SH-SY5Y (cell line): Measurements from ENCODE around the gene FRMD4A.

Source experiments
- GATA2 ChIP-seq: IDR thresholded peaks from 2 replicates; pipeline ENCODE4 v1.6.1; 2011; ENCODE audit warnings: mild to moderate bottlenecking, low read depth, low read length
- GATA3 ChIP-seq: IDR thresholded peaks from 2 replicates; pipeline ENCODE4 v1.6.1; 2011; ENCODE audit warnings: low read depth, mild to moderate bottlenecking, low read length, moderate library complexity

FRMD4A gene

DNA sequence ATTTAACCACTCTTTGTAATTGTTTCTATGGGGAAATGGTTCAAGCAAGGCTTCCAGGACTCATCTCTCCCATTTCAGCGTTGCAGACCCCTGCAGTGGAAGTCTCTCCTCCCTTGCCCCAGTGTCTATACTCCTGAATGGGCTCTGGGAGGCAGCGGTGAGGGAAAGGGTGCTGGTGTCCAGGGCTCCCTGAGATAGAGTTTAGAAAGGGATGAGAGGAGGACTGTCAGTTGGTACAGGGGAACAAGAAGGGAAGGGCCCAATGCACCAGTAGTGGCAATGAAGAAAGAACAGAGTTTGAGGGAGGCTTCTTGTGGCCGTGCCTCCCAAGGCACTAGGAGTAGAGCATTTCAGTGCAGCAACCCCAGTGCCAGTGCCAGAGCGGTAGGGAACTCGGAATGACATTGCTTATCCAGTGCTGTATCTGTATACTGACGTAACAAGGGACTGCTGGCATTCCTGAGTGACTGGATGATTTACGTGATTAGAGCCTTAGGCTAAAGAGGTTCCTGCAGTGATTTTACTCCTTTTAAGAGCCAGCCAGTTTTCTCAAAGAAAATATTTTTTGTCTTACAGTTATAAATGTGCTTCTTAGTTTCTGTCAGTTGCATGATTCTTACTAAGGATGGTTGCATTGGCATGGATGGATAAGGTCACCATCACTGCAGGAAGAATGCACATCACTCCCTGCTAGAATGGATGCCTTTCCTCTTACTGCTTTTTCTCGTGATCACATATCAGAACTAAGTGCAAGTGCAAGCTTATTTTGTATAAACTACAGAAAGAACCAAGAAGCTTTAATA, 716.0 kb downstream of the FRMD4A start:
- TF ChIP-seq GATA3 (no peak), GATA2 (peak; percentile 72)

DNA sequence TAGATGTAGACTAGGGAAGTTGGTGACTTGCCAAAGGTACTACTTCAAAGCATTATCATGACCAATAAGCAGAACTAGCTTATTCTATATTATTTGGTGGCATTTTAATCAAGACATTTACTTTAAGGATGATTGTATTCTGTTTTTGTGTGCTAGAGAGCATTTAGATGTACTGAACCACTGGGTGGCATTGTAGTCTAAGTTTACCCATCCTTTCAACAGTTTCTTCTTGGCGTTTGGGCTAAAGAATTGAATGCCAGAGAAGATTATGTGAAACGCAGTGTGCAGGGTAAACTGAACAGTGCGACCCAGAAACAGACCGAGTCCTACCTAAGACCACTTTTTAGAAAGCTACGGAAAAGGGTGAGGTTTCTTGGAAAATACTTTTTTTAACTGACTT, 717.2 kb downstream of the FRMD4A start:
- TF ChIP-seq GATA3 (no peak), GATA2 (no peak)

DNA sequence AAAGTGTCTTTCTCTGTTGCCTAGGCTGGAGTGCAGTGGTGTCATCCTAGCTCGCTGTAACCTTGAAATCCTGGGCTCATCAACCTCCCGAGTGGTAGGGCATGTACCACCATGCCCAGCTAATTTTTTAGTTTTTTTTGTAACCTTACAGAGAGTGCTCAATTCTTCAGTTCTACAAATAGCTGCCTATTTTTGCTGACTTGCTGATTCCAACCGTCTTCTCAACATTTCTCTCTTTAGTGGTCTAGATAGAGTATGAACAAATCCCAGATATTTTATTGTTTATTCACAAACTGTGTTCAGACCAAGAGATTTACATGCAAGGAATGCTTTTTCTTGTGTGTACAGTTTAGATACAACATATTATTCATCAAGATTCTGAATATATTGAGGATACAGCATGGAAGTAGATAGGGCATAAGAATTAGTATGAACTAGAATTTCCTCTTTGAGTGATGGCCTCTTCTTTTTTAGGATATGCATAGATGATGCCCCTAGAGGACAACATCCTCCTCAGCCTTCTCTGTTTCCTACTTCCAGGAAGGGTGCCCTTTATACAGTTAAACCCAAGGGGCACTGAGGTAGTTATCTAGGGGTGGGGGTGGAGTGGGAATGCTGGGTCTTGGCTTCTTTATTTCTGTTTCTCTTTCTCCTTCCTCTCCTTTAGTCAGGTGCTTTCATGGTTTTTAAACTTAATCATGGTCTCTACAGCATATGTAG, 717.9 kb downstream of the FRMD4A start:
- TF ChIP-seq GATA2 (no peak), GATA3 (no peak)

DNA sequence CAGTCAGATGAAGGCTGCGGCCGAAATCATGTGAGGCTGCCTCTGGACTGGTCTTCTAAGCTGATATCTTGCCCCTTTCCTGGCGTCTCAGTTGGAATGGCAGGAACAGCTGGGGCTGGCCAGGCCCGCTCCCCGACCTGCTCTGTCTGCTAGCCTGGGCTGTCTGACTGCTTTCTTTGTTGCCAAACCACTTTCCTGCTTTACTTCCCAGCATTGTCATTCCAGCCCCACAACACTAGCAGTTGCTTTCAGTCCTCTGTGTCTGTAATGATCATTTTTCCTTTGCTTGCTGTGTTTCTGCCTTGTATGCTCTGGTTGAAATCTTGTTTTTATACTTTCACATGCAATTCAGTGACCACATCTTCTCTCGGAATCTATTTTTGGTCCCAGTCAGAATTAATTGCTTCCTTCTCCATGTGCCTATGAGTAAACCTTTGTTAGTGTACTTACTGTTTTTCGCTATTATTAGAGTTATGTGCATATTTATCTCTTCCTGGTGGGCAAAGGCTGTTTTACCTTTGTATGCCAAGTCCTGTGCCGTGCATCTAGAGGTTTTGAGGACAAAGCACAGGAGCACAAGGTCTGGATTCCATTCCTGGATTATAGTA, 722.4 kb downstream of the FRMD4A start:
- TF ChIP-seq GATA3 (no peak), GATA2 (no peak)

DNA sequence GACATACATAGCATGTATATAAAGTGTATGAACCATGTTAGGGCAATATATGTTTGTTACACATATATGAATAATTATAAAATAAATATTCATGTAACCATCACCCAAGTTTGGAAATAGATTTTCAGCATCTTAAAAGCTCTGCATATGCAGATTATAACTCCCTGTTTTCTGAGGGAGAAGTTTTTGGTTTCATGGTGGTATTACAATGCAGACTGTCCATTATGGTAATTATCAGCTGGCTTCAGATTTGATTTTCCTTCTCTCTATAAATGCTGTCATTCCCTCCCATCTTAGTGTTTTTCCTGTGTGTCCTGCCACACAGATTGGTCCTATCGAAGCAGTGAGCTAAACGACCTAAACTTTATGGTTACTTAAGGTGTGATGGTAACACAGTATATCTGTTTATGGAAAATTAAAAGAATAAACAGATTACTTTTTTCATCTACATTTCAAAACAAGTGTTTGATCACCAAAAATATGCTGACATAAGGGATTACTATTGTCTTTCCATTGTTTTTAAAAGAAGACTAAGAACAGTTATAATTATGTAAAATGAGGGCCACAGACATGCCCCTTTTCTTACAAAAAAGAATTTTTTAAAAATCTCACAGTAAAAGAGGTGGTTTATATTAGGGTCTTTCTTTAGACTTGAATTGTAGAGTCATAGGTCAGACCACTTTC, 726.2 kb downstream of the FRMD4A start:
- TF ChIP-seq GATA2, result no peak
- TF ChIP-seq GATA3, result no peak

DNA sequence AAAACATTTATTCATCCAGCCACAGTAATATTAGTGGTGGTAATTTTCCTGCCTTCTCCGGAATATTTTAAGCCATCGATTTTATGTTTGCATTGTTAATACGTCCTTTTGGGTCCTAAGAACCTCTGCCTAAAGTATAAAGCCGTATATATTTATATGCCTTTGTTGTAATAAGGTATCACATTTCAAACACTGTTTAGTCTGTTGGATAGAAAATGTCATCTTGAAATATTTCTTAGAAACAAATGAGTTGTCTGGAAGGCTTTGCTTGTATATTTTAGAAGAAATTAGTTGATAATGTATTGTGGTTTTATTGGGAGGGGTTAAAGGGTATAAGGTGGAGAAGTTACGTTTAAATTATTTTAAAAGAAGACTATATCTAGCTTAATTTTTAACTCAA, 732.8 kb downstream of the FRMD4A start:
- TF ChIP-seq GATA2, result no peak

DNA sequence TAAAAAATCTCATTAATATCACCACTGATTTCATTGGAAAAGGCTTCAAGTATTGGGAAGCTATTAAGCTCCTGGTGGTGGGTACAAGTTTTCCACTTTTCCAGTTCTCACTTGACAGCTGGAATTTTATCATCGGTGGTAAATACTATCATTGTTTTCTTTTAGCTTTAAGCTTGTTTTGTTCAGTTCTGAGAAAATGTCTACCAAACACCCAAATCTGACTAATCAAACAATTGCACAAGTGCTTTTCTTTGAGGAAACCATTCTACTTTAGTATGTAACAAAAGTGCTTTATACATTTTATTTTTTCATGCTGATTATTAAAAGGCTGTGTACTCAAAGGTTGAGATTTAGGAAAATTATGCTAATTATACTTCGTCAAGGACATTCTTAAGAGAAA, 736.1 kb downstream of the FRMD4A start:
- TF ChIP-seq GATA2 (no peak), GATA3 (no peak)
